GM12801 (cell line): ENCODE measurements around the gene ENG.

Source experiments
- CTCF ChIP-seq: IDR thresholded peaks from one replicate; pipeline ENCODE4 v1.5.1; 2011; ENCODE audit warnings: control low read depth; ENCODE audit not compliant: insufficient read length; ENCODE audit errors: extremely low read depth

ENG gene

GRCh38 chr9:127785933-127786772 is 68.3 kb downstream of the ENG start, which contains the start of gene CDK9:
TSS of gene CDK9 (plus strand) at chr9:127786034. CDS start at chr9:127786149, 115 bp downstream.
- TF ChIP-seq CTCF: no peak

GRCh38 chr9:127785023-127785932 is 69.2 kb downstream of the ENG start:
- no peak for TF ChIP-seq CTCF

- TF ChIP-seq CTCF: no peak
These were observed 71.1 kb downstream of the ENG start for GRCh38 chr9:127783111-127784008.

GRCh38 chr9:127781806-127782205 is 72.7 kb downstream of the ENG start:
- no peak for TF ChIP-seq CTCF

GRCh38 chr9:127780126-127780885 is 74.2 kb downstream of the ENG start:
- TF ChIP-seq CTCF: no peak

GRCh38 chr9:127779136-127779981 is 75.1 kb downstream of the ENG start:
- TF ChIP-seq CTCF: no peak
